H1 (cell line): Measurements from ENCODE around the gene CASZ1. TPM values are rescaled to one million over a fixed set of nuclear protein-coding genes. Genes with fewer than 3 reads are reported as not detected.

Experiments used
- polyA plus RNA-seq, 7 experiments: library from polyadenylated mRNA; depleted of rRNA in 3 of 7; stranded (reverse) in 5 of 7; unstranded in 2 of 7; fragments of >200 nt in 5 of 7; fragments of 200-250 nt in 2 of 7; gene quantifications; 1 replicate in 5 of 7; 2 replicates in 1 of 7; 4 replicates in 1 of 7; pipeline versions ENCODE4 v1.2.1 to v1.2.3, GENCODE V29; 2011 to 2013; ENCODE audit warnings: missing spikeins in 2 of 7, mixed read lengths in 2 of 7
- small RNA-seq: library from polyadenylated mRNA; stranded (forward); fragments of <200 nt; extraction: miRNeasy Mini kit (QIAGEN cat#:217004); gene quantifications from one replicate; pipeline ENCODE3, GENCODE V24; 2013; ENCODE audit not compliant: insufficient read depth
- total RNA-seq: library from RNA; stranded (reverse); fragmentation: NEBNext Ultra II Directional; extraction: Animal tissue kit (Norgen Biotek cat#: 25700); gene quantifications from 2 replicates; pipeline ENCODE4 v1.2.1, GENCODE V29; 2021

The CASZ1 gene
- total and polyA plus RNA-seq, 2 of the 8 experiments (the other 6 are each of a cell fraction or from before 2014, with no cell fraction given), result 4.4 to 7.7 TPM

Small RNA genes within 50 kb of the gene (small RNA-seq; reads per million reads assigned to genes)
- not detected for gene RN7SL614P

Other genes with a start within 250 kb of the CASZ1 start
- gene TARDBP, start 216.0 kb upstream of the CASZ1 start, total RNA-seq, result 232 and 240 TPM in 2 replicates
- 121 and 144 TPM in 2 replicates for gene TARDBP, start 216.0 kb upstream of the CASZ1 start, polyA plus RNA-seq (2011; rRNA removed)